ENCODE data around the gene MRPL1.

- TF ChIP-seq CTCF (IDR thresholded peaks at IDR 0.05; ENCODE audit: low read depth, low read length, missing input control) (no peak), YY1 (IDR thresholded peaks at IDR 0.05) (no peak), GABPA (IDR thresholded peaks at IDR 0.05 in 1 of 2, conservative IDR thresholded peaks at IDR 0.05 in 1 of 2) (no peak), EGR1 (IDR thresholded peaks at IDR 0.05; ENCODE audit: low read depth in 2 of 2) (no peak), RAD21 (IDR thresholded peaks at IDR 0.05) (no peak), MAX (IDR thresholded peaks at IDR 0.05) (no peak), TAF1 (conservative IDR thresholded peaks at IDR 0.05) (no peak)
Measured at GRCh38 chr4:77845400-77845799, 17.2 kb upstream of the MRPL1 start.
